Spleen (tissue), 7 donors: Measurements from ENCODE around the gene ACTMAP.

ENCODE experiments used
- CTCF ChIP-seq, 11 experiments: fragments of 200-600 bp in 7 of 11; fragments of 450-650 bp in 4 of 11; sonication (generic) in 4 of 11; IDR thresholded peaks in 8 of 11; conservative IDR thresholded peaks in 3 of 11; 1 replicate in 7 of 11; 2 replicates in 4 of 11; pipeline versions ENCODE4 v1.4.0 to v1.8.0; 2016 to 2021; ENCODE audit warnings: antibody characterized with exemption in 11 of 11, inconsistent platforms in 4 of 11, mild to moderate bottlenecking in 1 of 11
- POLR2A ChIP-seq, 3 donors: fragments of 450-650 bp; IDR thresholded peaks; one replicate each; pipeline ENCODE4 v1.5.1; 2017; ENCODE audit warnings: antibody characterized with exemption in 3 of 3, mild to moderate bottlenecking in 1 of 3
- POLR2AphosphoS5 ChIP-seq, 3 donors: sonication (generic); formaldehyde crosslinking; IDR thresholded peaks; one replicate each; pipeline ENCODE4 v1.5.1; 2017; ENCODE audit warnings: antibody characterized with exemption in 3 of 3
- donor health status: DM: no; HTN: no; CAD: no; lungs with moderate emphysema.
- donor health status: DM: no; HTN: no; CAD: no.
- donor health status: DM: no; HTN: no; CAD: no.

- TF ChIP-seq POLR2A (IDR thresholded peaks at IDR 0.05) (no peak), CTCF (IDR thresholded peaks at IDR 0.05 in 8 of 11, conservative IDR thresholded peaks at IDR 0.05 in 3 of 11) (no peak), POLR2AphosphoS5 (IDR thresholded peaks at IDR 0.05) (no peak)
Measured at GRCh38 chr19:40719414-40719894, 30.8 kb downstream of the ACTMAP start.
